ENCODE data around the gene AGPAT1. TPM values are rescaled to one million over a fixed set of nuclear protein-coding genes. Genes with fewer than 3 reads are reported as not detected.

Gene AGPAT1
- total RNA-seq = 8.4 TPM

GRCh38 chr6:32175711-32176475 is at the start of gene AGPAT1:
Gene AGPAT1 (minus strand): TSS chr6:32176084. CDS start chr6:32171496, 4,588 bp downstream.
- Histone ChIP-seq H3K4me1 (ENCODE audit: control insufficient read depth in 3 of 3, insufficient read depth in 3 of 3, low read length in 3 of 3) (peaks cover 37 to 58% (median 42%) of the 10 kb centered on the region in 3 donors), H3K9ac (ENCODE audit: low read depth in 1 of 3, low read length in 3 of 3) (peak within 1 kb of the TSS; percentile 97 to 98 (median 97)), H3K36me3 (ENCODE audit: control insufficient read depth in 3 of 3, insufficient read depth in 3 of 3, low read length in 3 of 3) (peaks cover 10 to 18% (median 17%) of the 10 kb centered on the region in 3 donors), H3K27ac (ENCODE audit: low read depth, low read length) (peak within 1 kb of the TSS; percentile 96), H3K27me3 (ENCODE audit: control insufficient read depth in 3 of 3, insufficient read depth in 3 of 3, low read length in 3 of 3) (no peaks in the 10 kb centered on the region), H3K9me3 (ENCODE audit: control insufficient read depth in 3 of 3, low read length in 3 of 3) (no peaks in the 10 kb centered on the region), H3K4me3 (ENCODE audit: low read length in 3 of 3) (peak within 1 kb of the TSS; percentile 76 to 99 (median 94))

- Histone ChIP-seq H3K9ac (ENCODE audit: low read depth in 1 of 3, low read length in 3 of 3) (no peak overlapping the region), H3K36me3 (ENCODE audit: control insufficient read depth in 3 of 3, insufficient read depth in 3 of 3, low read length in 3 of 3) (no peaks in the 10 kb centered on the region), H3K27ac (ENCODE audit: low read depth, low read length) (no peak overlapping the region)
These were observed 48.8 kb upstream of the AGPAT1 start for GRCh38 chr6:32224696-32225095.

GRCh38 chr6:32223258-32224235 is 47.7 kb upstream of the AGPAT1 start, which contains the start of gene NOTCH4:
Gene NOTCH4 (minus strand): TSS chr6:32224067. CDS start chr6:32223928, 139 bp downstream.
- peak within 1 kb of the TSS; percentile 62 for H3K27ac ChIP-seq (ENCODE audit: low read depth, low read length)
- peak within 1 kb of the TSS; percentile 27 to 49 (median 38) for H3K4me3 ChIP-seq (ENCODE audit: low read length in 3 of 3)
- no peaks in the 10 kb centered on the region for H3K36me3 ChIP-seq (ENCODE audit: control insufficient read depth in 3 of 3, insufficient read depth in 3 of 3, low read length in 3 of 3)
- peaks cover 0 to 13% (median 4%) of the 10 kb centered on the region in 3 donors for H3K27me3 ChIP-seq (ENCODE audit: control insufficient read depth in 3 of 3, insufficient read depth in 3 of 3, low read length in 3 of 3)
- H3K4me1 ChIP-seq (ENCODE audit: control insufficient read depth in 3 of 3, insufficient read depth in 3 of 3, low read length in 3 of 3) = peaks cover 0 to 7% (median 0%) of the 10 kb centered on the region in 3 donors
- peak within 1 kb of the TSS in 1 of 3 donors; percentile 33 for H3K9ac ChIP-seq (ENCODE audit: low read depth in 1 of 3, low read length in 3 of 3)
- no peaks in the 10 kb centered on the region for H3K9me3 ChIP-seq (ENCODE audit: control insufficient read depth in 3 of 3, low read length in 3 of 3)

More at GRCh38 chr6:32224696-32225095, 48.8 kb upstream of the AGPAT1 start:
- Histone ChIP-seq H3K27me3 (ENCODE audit: control insufficient read depth in 3 of 3, insufficient read depth in 3 of 3, low read length in 3 of 3) (peaks cover 0 to 7% (median 4%) of the 10 kb centered on the region in 3 donors), H3K4me3 (ENCODE audit: low read length in 3 of 3) (no peak overlapping the region), H3K9me3 (ENCODE audit: control insufficient read depth in 3 of 3, low read length in 3 of 3) (no peaks in the 10 kb centered on the region), H3K4me1 (ENCODE audit: control insufficient read depth in 3 of 3, insufficient read depth in 3 of 3, low read length in 3 of 3) (peaks cover 0 to 7% (median 0%) of the 10 kb centered on the region in 3 donors)

- Histone ChIP-seq H3K4me1 (ENCODE audit: control insufficient read depth in 3 of 3, insufficient read depth in 3 of 3, low read length in 3 of 3) (peaks cover 0 to 7% (median 0%) of the 10 kb centered on the region in 3 donors), H3K4me3 (ENCODE audit: low read length in 3 of 3) (peak overlapping the region in 2 of 3 donors; percentile 38 to 41), H3K9me3 (ENCODE audit: control insufficient read depth in 3 of 3, low read length in 3 of 3) (no peaks in the 10 kb centered on the region), H3K27me3 (ENCODE audit: control insufficient read depth in 3 of 3, insufficient read depth in 3 of 3, low read length in 3 of 3) (peaks cover 0 to 13% (median 4%) of the 10 kb centered on the region in 3 donors), H3K36me3 (ENCODE audit: control insufficient read depth in 3 of 3, insufficient read depth in 3 of 3, low read length in 3 of 3) (no peaks in the 10 kb centered on the region), H3K9ac (ENCODE audit: low read depth in 1 of 3, low read length in 3 of 3) (no peak overlapping the region), H3K27ac (ENCODE audit: low read depth, low read length) (peak overlapping the region; percentile 30)
These were observed 46.7 kb upstream of the AGPAT1 start for GRCh38 chr6:32222333-32223230.

- H3K9me3 ChIP-seq (ENCODE audit: control insufficient read depth in 3 of 3, low read length in 3 of 3) = no peaks in the 10 kb centered on the region
- no peak overlapping the region for H3K9ac ChIP-seq (ENCODE audit: low read depth in 1 of 3, low read length in 3 of 3)
- peaks cover 0 to 13% (median 4%) of the 10 kb centered on the region in 3 donors for H3K27me3 ChIP-seq (ENCODE audit: control insufficient read depth in 3 of 3, insufficient read depth in 3 of 3, low read length in 3 of 3)
- no peak overlapping the region for H3K4me3 ChIP-seq (ENCODE audit: low read length in 3 of 3)
- peaks cover 0 to 7% (median 0%) of the 10 kb centered on the region in 3 donors for H3K4me1 ChIP-seq (ENCODE audit: control insufficient read depth in 3 of 3, insufficient read depth in 3 of 3, low read length in 3 of 3)
- no peak overlapping the region for H3K27ac ChIP-seq (ENCODE audit: low read depth, low read length)
- H3K36me3 ChIP-seq (ENCODE audit: control insufficient read depth in 3 of 3, insufficient read depth in 3 of 3, low read length in 3 of 3) = peaks cover 0 to 2% (median 0%) of the 10 kb centered on the region in 3 donors
These were observed 44.1 kb upstream of the AGPAT1 start for GRCh38 chr6:32220021-32220420.

GRCh38 chr6:32218167-32218566 is 42.3 kb upstream of the AGPAT1 start:
- H3K27ac ChIP-seq (ENCODE audit: low read depth, low read length) = no peak overlapping the region
- peaks cover 0 to 13% (median 4%) of the 10 kb centered on the region in 3 donors for H3K27me3 ChIP-seq (ENCODE audit: control insufficient read depth in 3 of 3, insufficient read depth in 3 of 3, low read length in 3 of 3)
- no peaks in the 10 kb centered on the region for H3K9me3 ChIP-seq (ENCODE audit: control insufficient read depth in 3 of 3, low read length in 3 of 3)
- H3K9ac ChIP-seq (ENCODE audit: low read depth in 1 of 3, low read length in 3 of 3) = no peak overlapping the region
- no peak overlapping the region for H3K4me3 ChIP-seq (ENCODE audit: low read length in 3 of 3)
- H3K36me3 ChIP-seq (ENCODE audit: control insufficient read depth in 3 of 3, insufficient read depth in 3 of 3, low read length in 3 of 3) = peaks cover 0 to 2% (median 0%) of the 10 kb centered on the region in 3 donors
- peaks cover 0 to 7% (median 0%) of the 10 kb centered on the region in 3 donors for H3K4me1 ChIP-seq (ENCODE audit: control insufficient read depth in 3 of 3, insufficient read depth in 3 of 3, low read length in 3 of 3)

GRCh38 chr6:32216998-32217397 is 41.1 kb upstream of the AGPAT1 start:
- H3K4me1 ChIP-seq (ENCODE audit: control insufficient read depth in 3 of 3, insufficient read depth in 3 of 3, low read length in 3 of 3) = peaks cover 0 to 2% (median 0%) of the 10 kb centered on the region in 3 donors
- H3K9ac ChIP-seq (ENCODE audit: low read depth in 1 of 3, low read length in 3 of 3) = no peak overlapping the region
- peaks cover 0 to 2% (median 0%) of the 10 kb centered on the region in 3 donors for H3K36me3 ChIP-seq (ENCODE audit: control insufficient read depth in 3 of 3, insufficient read depth in 3 of 3, low read length in 3 of 3)
- H3K4me3 ChIP-seq (ENCODE audit: low read length in 3 of 3) = no peak overlapping the region
- H3K27ac ChIP-seq (ENCODE audit: low read depth, low read length) = no peak overlapping the region
- H3K27me3 ChIP-seq (ENCODE audit: control insufficient read depth in 3 of 3, insufficient read depth in 3 of 3, low read length in 3 of 3) = peaks cover 0 to 13% (median under 1%) of the 10 kb centered on the region in 3 donors
- H3K9me3 ChIP-seq (ENCODE audit: control insufficient read depth in 3 of 3, low read length in 3 of 3) = no peaks in the 10 kb centered on the region

- Histone ChIP-seq H3K4me3 (ENCODE audit: low read length in 3 of 3) (no peak overlapping the region), H3K9ac (ENCODE audit: low read depth in 1 of 3, low read length in 3 of 3) (no peak overlapping the region), H3K36me3 (ENCODE audit: control insufficient read depth in 3 of 3, insufficient read depth in 3 of 3, low read length in 3 of 3) (peaks cover 0 to 2% (median 0%) of the 10 kb centered on the region in 3 donors)
These were observed 40.4 kb upstream of the AGPAT1 start for GRCh38 chr6:32216285-32216684.

GRCh38 chr6:32215617-32216016 is 39.7 kb upstream of the AGPAT1 start:
- Histone ChIP-seq H3K4me3 (ENCODE audit: low read length in 3 of 3) (no peak overlapping the region), H3K4me1 (ENCODE audit: control insufficient read depth in 3 of 3, insufficient read depth in 3 of 3, low read length in 3 of 3) (no peaks in the 10 kb centered on the region), H3K9me3 (ENCODE audit: control insufficient read depth in 3 of 3, low read length in 3 of 3) (no peaks in the 10 kb centered on the region), H3K9ac (ENCODE audit: low read depth in 1 of 3, low read length in 3 of 3) (no peak overlapping the region), H3K27ac (ENCODE audit: low read depth, low read length) (no peak overlapping the region), H3K36me3 (ENCODE audit: control insufficient read depth in 3 of 3, insufficient read depth in 3 of 3, low read length in 3 of 3) (peaks cover 0 to 2% (median 0%) of the 10 kb centered on the region in 3 donors), H3K27me3 (ENCODE audit: control insufficient read depth in 3 of 3, insufficient read depth in 3 of 3, low read length in 3 of 3) (peaks cover 0 to 13% (median 0%) of the 10 kb centered on the region in 3 donors)

More at GRCh38 chr6:32216285-32216684, 40.4 kb upstream of the AGPAT1 start:
- H3K4me1 ChIP-seq (ENCODE audit: control insufficient read depth in 3 of 3, insufficient read depth in 3 of 3, low read length in 3 of 3) = no peaks in the 10 kb centered on the region
- no peaks in the 10 kb centered on the region for H3K9me3 ChIP-seq (ENCODE audit: control insufficient read depth in 3 of 3, low read length in 3 of 3)
- H3K27ac ChIP-seq (ENCODE audit: low read depth, low read length) = no peak overlapping the region
- H3K27me3 ChIP-seq (ENCODE audit: control insufficient read depth in 3 of 3, insufficient read depth in 3 of 3, low read length in 3 of 3) = peaks cover 0 to 13% (median 0%) of the 10 kb centered on the region in 3 donors
